ENCODE data around the gene CFAP77.

CFAP77 gene

GRCh38 chr9:132457504-132458236, 47.7 kb downstream of the CFAP77 start:
- DNase-seq (ENCODE audit: low read depth in 2 of 2): no peak
- no peak for TF ChIP-seq CTCF (IDR thresholded peaks at IDR 0.05; ENCODE audit: low read depth, low read length)
- no peak overlapping the region for H3K4me3 ChIP-seq (replicated peaks in 1 of 2; ENCODE audit: low read depth in 2 of 2, low read length in 2 of 2)

DNA sequence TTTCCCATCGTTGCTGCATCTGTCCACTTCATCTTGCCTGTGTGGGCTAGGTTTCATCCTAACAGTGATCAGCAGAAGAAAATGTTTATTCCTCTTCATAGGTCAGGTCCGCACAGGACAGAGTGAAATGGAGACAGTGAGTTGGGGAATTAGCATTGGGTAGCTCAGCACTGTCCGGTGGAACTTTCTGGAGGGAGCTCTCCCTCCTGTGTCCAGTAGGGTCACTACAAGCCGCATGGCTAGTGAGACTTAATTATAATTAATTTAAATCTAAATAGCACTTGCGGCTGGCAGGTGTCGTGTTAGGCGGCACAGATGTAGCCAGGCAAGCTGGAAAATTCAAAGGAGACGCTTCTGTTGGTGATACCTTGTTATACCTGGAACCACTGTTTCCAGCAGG, 48.4 kb downstream of the CFAP77 start:
- no peak overlapping the region for H3K4me3 ChIP-seq (replicated peaks in 1 of 2; ENCODE audit: low read depth in 2 of 2, low read length in 2 of 2)
- TF ChIP-seq CTCF (IDR thresholded peaks at IDR 0.05; ENCODE audit: low read depth, low read length): no peak
- no peak for DNase-seq (ENCODE audit: low read depth in 2 of 2)

DNA sequence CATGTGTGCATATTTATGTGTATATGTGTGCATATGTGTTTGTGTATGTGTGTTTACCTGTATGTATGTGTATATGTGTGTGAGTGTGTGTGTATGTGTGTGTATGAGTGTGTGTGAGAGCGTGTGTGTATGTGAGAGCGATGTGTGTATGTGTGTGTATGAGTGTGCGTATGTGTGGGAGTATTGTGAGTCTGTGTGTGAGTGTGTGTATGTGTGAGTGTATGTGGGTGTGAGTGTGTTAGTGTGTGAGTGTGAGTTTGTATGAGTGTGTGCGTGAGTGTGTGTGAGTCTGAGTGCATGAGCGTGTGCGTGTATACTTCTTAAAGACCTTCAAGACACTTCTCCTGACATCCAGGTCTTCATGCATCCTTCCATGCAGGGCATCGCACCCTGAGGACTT, 49.6 kb downstream of the CFAP77 start:
- DNase-seq (ENCODE audit: low read depth in 2 of 2): no peak
- TF ChIP-seq CTCF (IDR thresholded peaks at IDR 0.05; ENCODE audit: low read depth, low read length): no peak
- H3K4me3 ChIP-seq (replicated peaks in 1 of 2; ENCODE audit: low read depth in 2 of 2, low read length in 2 of 2): no peak overlapping the region

DNA sequence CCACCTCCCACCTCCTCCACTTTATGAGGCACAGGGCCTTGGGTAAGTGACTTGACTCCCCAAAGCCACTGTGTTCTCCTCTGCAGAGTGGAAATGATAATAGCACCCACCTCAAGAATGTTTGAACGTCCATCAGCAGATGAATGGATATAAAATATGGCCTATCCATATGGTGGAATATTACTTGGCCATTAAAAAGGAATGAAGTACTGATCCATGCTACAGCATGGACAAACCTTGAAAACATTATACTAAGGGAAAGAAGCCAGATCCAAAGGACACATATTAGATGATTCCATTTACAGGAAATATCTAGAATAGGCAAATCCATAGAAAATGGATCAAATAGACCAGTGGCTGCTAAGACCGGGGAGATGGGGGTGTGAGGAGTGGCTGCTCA, 50.2 kb downstream of the CFAP77 start:
- no peak for DNase-seq (ENCODE audit: low read depth in 2 of 2)
- H3K4me3 ChIP-seq (replicated peaks in 1 of 2; ENCODE audit: low read depth in 2 of 2, low read length in 2 of 2): no peak overlapping the region
- TF ChIP-seq CTCF (IDR thresholded peaks at IDR 0.05; ENCODE audit: low read depth, low read length): no peak

GRCh38 chr9:132461281-132461896, 51.4 kb downstream of the CFAP77 start:
- TF ChIP-seq CTCF (IDR thresholded peaks at IDR 0.05; ENCODE audit: low read depth, low read length): no peak
- no peak for DNase-seq (ENCODE audit: low read depth in 2 of 2)
- H3K4me3 ChIP-seq (replicated peaks in 1 of 2; ENCODE audit: low read depth in 2 of 2, low read length in 2 of 2): no peak overlapping the region

DNA sequence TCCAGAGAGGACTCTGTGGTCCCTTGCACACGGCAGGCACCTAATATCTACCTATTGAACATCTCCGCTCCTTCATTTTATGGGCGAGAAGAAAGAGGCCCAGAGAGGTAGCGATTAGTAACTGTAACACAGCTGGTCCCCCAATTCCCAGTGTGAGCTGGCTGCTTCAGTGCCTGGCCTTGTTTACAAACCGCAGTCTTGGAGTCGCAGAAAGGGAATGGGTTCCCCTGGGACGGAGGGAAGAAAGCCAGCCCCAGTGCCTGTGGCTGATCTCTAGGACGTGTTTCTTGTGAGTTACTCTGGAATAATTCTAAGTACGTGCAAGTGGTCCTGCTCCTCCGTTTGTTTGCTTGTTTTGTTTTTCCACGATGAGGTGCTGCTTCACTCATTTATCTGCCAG, 52.0 kb downstream of the CFAP77 start:
- TF ChIP-seq CTCF (IDR thresholded peaks at IDR 0.05; ENCODE audit: low read depth, low read length): no peak
- DNase-seq (ENCODE audit: low read depth in 2 of 2): no peak

More for the DNA sequence above, 52.0 kb downstream of the CFAP77 start:
- H3K4me3 ChIP-seq (replicated peaks in 1 of 2; ENCODE audit: low read depth in 2 of 2, low read length in 2 of 2): no peak overlapping the region

All from cardiac fibroblast (primary cell).